ENCODE data around the gene P2RX3. TPM values are rescaled to one million over a fixed set of nuclear protein-coding genes. Genes with fewer than 3 reads are reported as not detected.

P2RX3 gene
- total RNA-seq, 3 donors from 2014 or later, result not detected

- no peaks in the 10 kb centered on the region for H3K4me1 ChIP-seq (ENCODE audit: low read depth)
- intact Hi-C loops (cut with DNase I, micrococcal nuclease), result no loop called here
- no peak for TF ChIP-seq CTCF (IDR thresholded peaks at IDR 0.05)
- DNase-seq (no peak), ATAC-seq (no peak)
- H3K36me3 ChIP-seq (ENCODE audit: low read depth), result no peaks in the 10 kb centered on the region
- no peaks in the 10 kb centered on the region for H3K9me3 ChIP-seq
- no peak overlapping the region for H3K4me3 ChIP-seq
These were observed 18.1 kb downstream of the P2RX3 start for GRCh38 chr11:57356268-57356667.

- no peak for TF ChIP-seq CTCF (IDR thresholded peaks at IDR 0.05)
- no peak for DNase-seq
- Histone ChIP-seq H3K4me3 (no peak overlapping the region), H3K4me1 (ENCODE audit: low read depth) (no peaks in the 10 kb centered on the region), H3K9me3 (no peaks in the 10 kb centered on the region), H3K36me3 (ENCODE audit: low read depth) (no peaks in the 10 kb centered on the region)
- ATAC-seq, result no peak
- intact Hi-C loops (cut with DNase I, micrococcal nuclease), result no loop called here
These were observed 19.2 kb downstream of the P2RX3 start for GRCh38 chr11:57357310-57357709.

GRCh38 chr11:57357856-57358255 lies 19.7 kb downstream of the P2RX3 start:
- H3K4me3 ChIP-seq, result no peak overlapping the region
- no peaks in the 10 kb centered on the region for H3K4me1 ChIP-seq (ENCODE audit: low read depth)
- H3K9me3 ChIP-seq, result no peaks in the 10 kb centered on the region
- DNase-seq (no peak), ATAC-seq (no peak)
- H3K36me3 ChIP-seq (ENCODE audit: low read depth), result no peaks in the 10 kb centered on the region
- intact Hi-C loops (cut with DNase I, micrococcal nuclease), result no loop called here
- TF ChIP-seq CTCF (IDR thresholded peaks at IDR 0.05), result no peak

GRCh38 chr11:57358543-57358961 lies 20.4 kb downstream of the P2RX3 start:
- H3K36me3 ChIP-seq (ENCODE audit: low read depth), result no peaks in the 10 kb centered on the region
- H3K4me3 ChIP-seq, result no peak overlapping the region
- H3K9me3 ChIP-seq, result no peaks in the 10 kb centered on the region
- ATAC-seq (peak; percentile 32), DNase-seq (no peak)
- TF ChIP-seq CTCF (IDR thresholded peaks at IDR 0.05), result no peak
- no peaks in the 10 kb centered on the region for H3K4me1 ChIP-seq (ENCODE audit: low read depth)
- intact Hi-C loops (cut with DNase I, micrococcal nuclease), result no loop called here

- TF ChIP-seq CTCF (IDR thresholded peaks at IDR 0.05), result no peak
- Histone ChIP-seq H3K4me3 (no peak overlapping the region), H3K4me1 (ENCODE audit: low read depth) (no peaks in the 10 kb centered on the region), H3K36me3 (ENCODE audit: low read depth) (no peaks in the 10 kb centered on the region), H3K9me3 (no peaks in the 10 kb centered on the region)
- ATAC-seq (no peak), DNase-seq (no peak)
- intact Hi-C loops (cut with DNase I, micrococcal nuclease), result no loop called here
These were observed 20.8 kb downstream of the P2RX3 start for GRCh38 chr11:57358991-57359390.

GRCh38 chr11:57359396-57359795 lies 21.2 kb downstream of the P2RX3 start:
- TF ChIP-seq CTCF (IDR thresholded peaks at IDR 0.05), result no peak
- intact Hi-C loops (cut with DNase I, micrococcal nuclease), result no loop called here
- DNase-seq, result no peak

More at GRCh38 chr11:57359396-57359795, 21.2 kb downstream of the P2RX3 start:
- ATAC-seq, result no peak
- Histone ChIP-seq H3K4me1 (ENCODE audit: low read depth) (no peaks in the 10 kb centered on the region), H3K4me3 (no peak overlapping the region), H3K36me3 (ENCODE audit: low read depth) (no peaks in the 10 kb centered on the region), H3K9me3 (no peaks in the 10 kb centered on the region)
